GM19328 (cell line): Measurements from ENCODE around the gene GET4.
"Not testable (repeated sequence)": the region's sequence is repeated elsewhere in the genome, so short reads cannot be mapped to it uniquely, and the experiment has no call there.

Experiments used
- ATAC-seq: cut with Tn5 transposase; IDR thresholded peaks from one replicate; pipeline ENCODE4 v1.9.1; 2021; ENCODE audit warnings: mild to moderate bottlenecking, moderate library complexity; ENCODE audit not compliant: unreplicated experiment

The GET4 gene

GRCh38 chr7:911791-912480, 35.6 kb downstream of the GET4 start:
- ATAC-seq = no peak

- no peak for ATAC-seq
Observed at GRCh38 chr7:913736-914520, 37.6 kb downstream of the GET4 start.

GRCh38 chr7:914521-915194, 38.3 kb downstream of the GET4 start:
- ATAC-seq = no peak

- ATAC-seq = no peak
Observed at GRCh38 chr7:915291-916218, 39.2 kb downstream of the GET4 start.

GRCh38 chr7:916291-916941, 40.1 kb downstream of the GET4 start:
- ATAC-seq = no peak

- no peak for ATAC-seq
Observed at GRCh38 chr7:917255-918117, 41.1 kb downstream of the GET4 start.

GRCh38 chr7:918118-918425, 41.7 kb downstream of the GET4 start:
- ATAC-seq = no peak

GRCh38 chr7:918441-919113, 42.2 kb downstream of the GET4 start:
- no peak for ATAC-seq

GRCh38 chr7:919114-919442, 42.7 kb downstream of the GET4 start:
- no peak for ATAC-seq

GRCh38 chr7:919924-920341, 43.6 kb downstream of the GET4 start:
- no peak for ATAC-seq

- no peak for ATAC-seq
Observed at GRCh38 chr7:920351-921070, 44.2 kb downstream of the GET4 start.

GRCh38 chr7:921071-921461, 44.7 kb downstream of the GET4 start:
- no peak for ATAC-seq

GRCh38 chr7:921581-922333, 45.4 kb downstream of the GET4 start:
- ATAC-seq = no peak

GRCh38 chr7:922334-923107, 46.2 kb downstream of the GET4 start:
- no peak for ATAC-seq

- ATAC-seq = peak; percentile 78
Observed at GRCh38 chr7:923108-924041, 47.0 kb downstream of the GET4 start.

GRCh38 chr7:924042-924441, 47.7 kb downstream of the GET4 start:
- not testable (repeated sequence) for ATAC-seq
